ENCODE results near the gene HERC2.
"Not testable (repeated sequence)": the region's sequence is repeated elsewhere in the genome, so short reads cannot be mapped to it uniquely, and the experiment has no call there.

DNA sequence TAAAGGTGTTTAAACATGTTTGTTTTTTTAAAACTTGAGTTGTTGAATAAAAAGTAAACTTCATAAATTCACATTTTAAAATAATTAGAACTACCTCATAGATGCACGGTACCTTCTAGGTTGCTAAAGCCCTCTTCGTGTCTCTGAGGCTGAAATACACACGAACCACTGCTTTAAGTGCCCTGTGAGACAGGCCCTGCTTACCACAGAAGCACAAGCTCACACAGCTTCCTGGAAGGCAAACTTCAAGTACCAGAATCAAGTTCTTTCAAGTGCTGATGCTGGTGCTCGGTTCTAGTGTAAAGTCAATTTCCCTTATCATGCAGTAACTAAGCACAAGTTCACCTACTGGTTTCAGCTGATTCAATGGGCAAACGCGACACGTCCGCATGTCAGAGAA, 108.6 kb downstream of the HERC2 start:
- TF ChIP-seq EZH2phosphoT487 (conservative IDR thresholded peaks at IDR 0.05; ENCODE audit: low read length), result not testable (repeated sequence)
- TF ChIP-seq, protein P1, sequence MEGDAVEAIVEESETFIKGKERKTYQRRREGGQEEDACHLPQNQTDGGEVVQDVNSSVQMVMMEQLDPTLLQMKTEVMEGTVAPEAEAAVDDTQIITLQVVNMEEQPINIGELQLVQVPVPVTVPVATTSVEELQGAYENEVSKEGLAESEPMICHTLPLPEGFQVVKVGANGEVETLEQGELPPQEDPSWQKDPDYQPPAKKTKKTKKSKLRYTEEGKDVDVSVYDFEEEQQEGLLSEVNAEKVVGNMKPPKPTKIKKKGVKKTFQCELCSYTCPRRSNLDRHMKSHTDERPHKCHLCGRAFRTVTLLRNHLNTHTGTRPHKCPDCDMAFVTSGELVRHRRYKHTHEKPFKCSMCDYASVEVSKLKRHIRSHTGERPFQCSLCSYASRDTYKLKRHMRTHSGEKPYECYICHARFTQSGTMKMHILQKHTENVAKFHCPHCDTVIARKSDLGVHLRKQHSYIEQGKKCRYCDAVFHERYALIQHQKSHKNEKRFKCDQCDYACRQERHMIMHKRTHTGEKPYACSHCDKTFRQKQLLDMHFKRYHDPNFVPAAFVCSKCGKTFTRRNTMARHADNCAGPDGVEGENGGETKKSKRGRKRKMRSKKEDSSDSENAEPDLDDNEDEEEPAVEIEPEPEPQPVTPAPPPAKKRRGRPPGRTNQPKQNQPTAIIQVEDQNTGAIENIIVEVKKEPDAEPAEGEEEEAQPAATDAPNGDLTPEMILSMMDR (IDR thresholded peaks at IDR 0.05; ENCODE audit: insufficient read depth, low read length, poor library complexity, severe bottlenecking), result not testable (repeated sequence)
